Nucleus accumbens (tissue), 56 donors: ENCODE measurements around the gene POLD2.

ENCODE experiments used
- DNase-seq, 56 donors: peaks; one replicate each; lab custom pipeline; 2025; lab: John Stamatoyannopoulos, UW

The POLD2 gene

DNA sequence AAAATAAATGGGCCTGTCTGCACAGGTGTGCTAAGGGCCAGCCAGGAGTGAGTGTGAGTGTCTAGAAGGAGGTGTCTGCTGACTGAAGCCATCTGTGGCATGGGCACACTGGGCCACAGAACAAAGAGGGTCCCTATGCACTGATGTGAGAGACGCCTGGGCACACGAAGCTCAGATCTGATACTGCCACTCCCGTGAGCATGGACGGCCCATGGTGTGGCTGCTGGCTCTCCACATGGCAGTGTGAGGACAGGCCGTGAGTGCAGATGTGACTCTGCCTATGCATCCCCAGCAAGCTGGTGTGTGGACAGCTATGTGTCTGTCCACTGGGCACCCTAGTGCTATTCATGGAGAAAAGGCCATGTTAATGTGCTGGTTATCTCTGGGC, 30.6 kb upstream of the POLD2 start:
- DNase-seq = no peak

DNA sequence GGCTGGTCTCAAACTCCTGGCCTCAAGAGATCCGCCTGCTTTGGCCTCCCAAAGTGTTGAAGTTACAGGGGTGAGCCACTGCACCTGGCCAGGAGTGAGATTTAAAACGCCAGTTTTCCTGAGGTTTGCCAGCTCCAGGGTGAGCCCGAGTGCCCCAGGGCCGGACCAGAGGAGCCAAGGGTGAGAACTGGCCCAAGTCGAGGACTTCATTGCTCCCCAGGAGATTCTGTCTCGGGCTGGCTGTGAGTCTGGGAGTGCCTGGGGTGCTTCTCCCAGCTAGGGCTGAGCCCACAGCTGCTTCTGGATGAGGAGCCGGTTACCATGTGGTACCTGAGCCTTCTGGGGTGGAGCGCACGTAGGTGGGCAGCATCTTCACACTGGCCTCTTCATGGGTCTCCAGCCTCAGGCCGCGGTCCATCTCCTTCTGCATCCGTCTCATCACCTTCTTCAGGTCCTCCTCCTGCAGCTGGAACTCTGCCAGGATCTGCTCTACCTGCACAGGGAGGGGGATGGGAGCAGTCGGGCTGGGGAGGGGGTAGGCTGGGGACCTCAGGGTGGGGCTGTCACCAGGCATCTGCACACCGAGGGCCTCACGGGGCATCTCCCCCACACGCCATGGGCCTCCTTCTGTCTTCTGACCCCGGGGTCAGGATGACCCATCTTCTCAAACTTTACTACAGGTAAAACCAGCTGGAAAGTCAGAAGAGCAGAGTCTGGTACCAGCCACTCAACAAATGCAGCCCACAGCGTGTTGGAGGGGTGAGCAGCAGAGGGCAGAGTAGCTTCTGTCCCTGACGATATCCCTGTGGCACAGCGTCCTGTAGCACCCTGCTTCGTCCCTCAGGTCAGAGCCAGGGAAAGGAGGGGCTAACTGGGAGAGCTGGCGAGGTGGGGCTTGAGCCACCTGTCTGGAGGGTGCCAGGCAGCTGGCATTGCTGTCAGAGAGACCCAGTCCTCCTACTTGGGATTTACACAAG, 29.9 kb upstream of the POLD2 start:
- no peak for DNase-seq

DNA sequence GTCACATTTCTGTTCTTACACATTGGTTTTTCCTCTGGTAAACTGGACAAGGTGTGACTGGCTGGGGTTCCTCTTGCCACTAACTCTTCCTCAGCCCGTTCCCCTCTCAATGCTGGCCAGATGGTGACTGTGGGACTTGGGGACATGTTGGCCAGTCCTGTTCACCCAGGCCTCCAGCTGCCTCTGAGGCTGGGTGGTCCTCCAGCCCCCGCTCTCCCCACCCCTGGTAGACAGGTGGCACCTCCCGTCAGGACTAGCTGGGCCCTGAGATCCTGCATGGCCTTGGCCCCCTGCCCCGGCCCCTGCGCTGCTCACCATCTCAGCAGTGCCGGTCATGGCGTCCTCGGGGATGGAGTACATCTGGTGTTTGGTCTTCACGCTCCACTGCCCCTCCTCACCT, 28.6 kb upstream of the POLD2 start:
- DNase-seq = no peak

DNA sequence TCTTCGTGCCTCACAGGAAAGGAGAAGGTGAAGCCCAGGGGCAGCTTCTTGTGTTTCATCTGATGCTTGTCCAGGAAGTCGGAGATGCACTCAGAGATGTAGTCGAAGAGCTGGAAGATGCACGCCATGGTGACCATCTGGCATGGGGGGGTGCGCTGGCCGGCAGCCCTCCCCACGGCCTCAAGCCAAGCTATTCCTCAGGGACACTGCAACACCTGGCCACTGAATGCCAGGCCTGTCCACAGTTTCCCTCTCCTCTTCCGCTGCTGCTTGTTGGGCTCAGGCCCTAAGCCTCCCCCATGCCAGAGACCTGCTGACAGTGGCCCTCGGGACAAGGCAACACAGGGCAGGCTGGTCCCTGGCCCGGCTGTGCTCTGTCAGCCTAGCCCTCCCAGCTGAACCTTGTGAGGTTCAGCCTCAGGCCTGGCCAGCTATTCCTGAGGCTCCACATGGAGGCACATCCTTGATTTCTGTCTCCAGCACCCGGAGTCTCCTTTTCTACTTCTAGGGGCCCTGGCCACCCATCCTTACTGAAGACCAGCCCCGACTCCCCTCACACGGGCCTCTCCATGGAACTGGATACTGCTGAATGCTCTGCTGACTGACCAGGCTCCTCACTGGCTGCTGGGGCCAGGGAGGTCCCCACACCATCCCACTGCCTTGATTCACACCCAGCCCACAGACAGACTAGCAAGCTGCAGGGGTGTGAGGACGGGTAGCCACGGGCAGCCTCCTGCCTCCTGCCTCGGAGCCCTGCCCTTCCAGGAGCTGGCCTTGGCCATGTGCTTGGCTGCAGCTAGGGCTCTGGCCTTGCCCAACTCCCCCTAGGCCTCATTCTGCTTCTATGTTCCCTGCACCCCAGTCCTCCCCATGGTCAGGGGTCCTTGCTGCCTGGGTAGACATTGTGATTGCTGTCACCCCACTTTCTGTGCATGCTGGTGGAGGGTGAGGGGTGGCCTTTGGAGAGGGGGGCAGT, 27.9 kb upstream of the POLD2 start:
- no peak for DNase-seq

DNA sequence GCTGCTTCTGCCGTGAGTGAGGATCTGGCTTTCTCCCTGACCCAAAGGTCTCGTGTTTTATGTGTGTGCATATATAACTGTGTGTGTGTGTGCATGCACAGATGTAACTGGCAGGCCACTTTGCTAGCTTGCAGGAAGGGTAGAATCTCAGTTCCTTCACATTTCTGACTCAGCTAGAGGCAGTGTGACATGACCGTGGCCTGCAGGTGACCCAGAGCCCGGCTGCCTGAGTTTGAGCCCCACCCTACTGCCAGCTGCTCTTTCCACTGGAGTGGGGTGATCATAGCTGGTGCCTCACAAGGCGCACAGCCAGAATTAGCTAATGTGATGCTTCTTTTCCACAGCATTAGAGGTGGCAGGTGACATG, 27.1 kb upstream of the POLD2 start:
- DNase-seq = no peak

DNA sequence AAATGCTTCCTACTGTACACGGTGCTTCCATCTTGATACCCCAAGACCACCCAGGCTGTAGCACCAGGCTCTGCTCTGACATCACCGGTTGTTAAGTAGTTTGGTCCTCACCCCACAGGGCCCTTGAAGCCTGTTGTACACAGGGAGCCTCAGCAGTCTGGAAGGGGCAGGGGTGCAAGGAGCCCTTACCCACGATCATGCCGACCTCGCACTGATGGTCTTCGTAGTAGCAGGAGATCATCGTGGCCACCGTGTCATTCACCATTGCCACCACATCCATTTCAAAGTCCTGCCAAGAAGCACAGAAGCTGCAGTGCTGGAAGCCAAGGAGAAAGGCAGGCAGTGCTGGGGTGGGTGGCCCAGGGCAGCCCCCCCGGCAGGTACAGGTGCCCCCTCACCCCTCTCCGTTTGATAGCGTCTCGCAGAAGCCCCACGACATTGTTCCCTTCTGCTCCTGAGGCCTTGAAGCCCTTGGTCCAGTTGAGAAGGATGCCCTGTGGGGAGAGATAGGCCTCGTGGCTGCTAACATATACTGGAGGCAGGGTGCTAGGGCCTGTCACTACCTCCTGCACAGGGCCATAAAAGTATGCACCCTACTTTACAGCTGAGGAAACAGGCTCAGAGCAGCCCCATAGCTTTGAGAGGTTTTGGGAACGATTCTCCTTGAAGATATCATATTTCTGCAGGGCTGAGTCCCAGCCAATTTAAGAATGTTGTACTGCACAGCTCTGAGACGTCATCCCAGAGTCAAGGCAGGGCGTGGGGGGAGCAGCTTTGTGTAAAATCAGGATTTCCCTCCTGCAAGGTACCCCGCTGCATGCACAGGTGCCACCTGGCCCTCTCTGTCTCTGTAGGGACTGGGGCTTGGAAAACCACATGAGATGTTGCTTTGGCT, 26.5 kb upstream of the POLD2 start:
- no peak for DNase-seq

DNA sequence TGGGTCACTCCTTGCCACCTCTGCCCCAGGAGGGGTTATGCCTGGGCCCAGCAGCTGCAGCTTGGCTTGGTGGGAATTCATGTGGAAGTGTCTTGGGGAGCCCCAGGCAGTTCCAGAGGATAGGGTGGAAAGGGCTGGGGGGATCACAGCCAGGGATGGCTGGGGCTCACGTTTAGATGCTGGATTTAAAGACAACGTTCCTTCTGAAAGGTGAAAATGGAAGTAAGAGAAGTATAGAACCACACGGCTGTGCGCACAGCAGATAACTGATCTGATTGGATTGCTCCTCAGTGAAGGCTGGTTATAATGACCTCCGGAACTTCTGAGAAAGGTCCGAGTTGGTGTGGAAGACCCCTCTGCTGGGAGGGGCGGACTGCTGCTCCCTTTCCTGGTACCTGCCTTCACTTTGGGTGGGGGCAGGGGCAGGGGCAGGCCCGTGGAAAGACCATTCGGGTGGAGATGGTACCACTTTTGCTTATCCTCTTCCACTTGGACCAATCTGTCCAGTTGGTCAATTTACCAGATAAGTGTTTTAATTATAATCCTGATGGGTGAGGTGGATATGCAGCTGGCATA, 25.7 kb upstream of the POLD2 start:
- DNase-seq = no peak

DNA sequence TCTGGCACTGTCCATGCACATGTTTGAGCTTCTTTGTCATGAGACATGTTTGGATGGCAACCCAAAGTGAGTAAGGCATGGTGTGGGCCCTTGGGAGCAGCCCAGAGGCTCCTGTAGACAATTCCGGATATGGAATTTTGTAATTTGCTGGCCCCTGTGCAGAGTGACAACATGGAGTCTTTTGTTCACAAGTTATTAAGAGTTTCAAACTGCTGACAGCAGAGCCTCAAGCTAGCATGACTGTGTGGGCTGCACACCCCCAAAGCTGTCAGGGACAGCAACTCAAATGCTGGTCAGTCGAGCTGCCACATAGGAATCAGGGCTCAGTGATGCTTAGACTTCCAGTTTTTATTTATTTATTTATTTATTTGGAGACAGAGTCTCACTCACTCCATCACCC, 24.8 kb upstream of the POLD2 start:
- DNase-seq = no peak

DNA sequence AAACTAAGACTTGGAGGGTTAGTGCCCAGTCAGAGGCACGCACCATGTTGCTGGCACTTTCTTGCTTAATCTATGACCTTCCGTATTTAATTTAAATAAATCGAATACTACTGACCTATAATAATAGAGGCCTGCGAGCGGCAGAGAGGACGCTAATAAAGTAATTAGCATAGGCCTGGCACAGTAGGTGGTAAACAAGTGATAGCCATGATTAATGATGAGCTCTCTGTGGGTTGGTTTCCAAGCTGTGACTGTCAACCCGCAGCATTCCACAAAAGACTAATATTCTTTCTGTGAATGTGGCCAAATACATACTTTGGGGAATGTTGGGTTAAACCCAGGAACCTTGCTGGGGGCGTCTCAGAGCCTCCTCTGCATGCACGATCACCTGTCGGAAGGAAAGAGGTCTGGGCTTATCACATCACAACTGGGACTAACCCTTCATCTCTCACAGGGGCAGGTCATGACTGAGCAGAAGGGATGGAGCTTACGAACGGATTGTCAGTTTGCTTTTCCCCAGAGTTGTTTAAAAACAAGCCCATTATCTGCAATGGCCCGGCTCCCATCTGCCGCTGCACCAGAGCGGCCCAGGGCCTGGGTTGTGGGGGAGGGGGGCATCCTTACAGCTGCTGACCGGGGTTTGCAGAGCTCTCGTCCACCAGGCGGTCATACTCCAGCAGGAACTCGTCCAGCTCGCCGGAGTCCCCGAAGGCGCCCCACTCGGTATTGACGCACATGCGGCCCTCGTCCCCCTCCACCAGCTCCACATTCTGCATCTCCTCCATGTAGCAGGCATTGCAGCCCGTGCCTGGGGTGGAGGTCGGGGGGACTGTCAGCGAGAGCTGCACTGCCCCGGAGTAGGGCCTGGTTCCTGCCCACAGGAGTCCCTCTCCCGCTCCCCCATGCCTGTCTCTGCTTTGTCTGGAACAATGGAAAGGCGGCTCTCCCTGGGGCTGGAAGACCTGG, 24.0 kb upstream of the POLD2 start:
- DNase-seq = peak in 14 of 56 donors; percentile 6 to 51 (median 16)

DNA sequence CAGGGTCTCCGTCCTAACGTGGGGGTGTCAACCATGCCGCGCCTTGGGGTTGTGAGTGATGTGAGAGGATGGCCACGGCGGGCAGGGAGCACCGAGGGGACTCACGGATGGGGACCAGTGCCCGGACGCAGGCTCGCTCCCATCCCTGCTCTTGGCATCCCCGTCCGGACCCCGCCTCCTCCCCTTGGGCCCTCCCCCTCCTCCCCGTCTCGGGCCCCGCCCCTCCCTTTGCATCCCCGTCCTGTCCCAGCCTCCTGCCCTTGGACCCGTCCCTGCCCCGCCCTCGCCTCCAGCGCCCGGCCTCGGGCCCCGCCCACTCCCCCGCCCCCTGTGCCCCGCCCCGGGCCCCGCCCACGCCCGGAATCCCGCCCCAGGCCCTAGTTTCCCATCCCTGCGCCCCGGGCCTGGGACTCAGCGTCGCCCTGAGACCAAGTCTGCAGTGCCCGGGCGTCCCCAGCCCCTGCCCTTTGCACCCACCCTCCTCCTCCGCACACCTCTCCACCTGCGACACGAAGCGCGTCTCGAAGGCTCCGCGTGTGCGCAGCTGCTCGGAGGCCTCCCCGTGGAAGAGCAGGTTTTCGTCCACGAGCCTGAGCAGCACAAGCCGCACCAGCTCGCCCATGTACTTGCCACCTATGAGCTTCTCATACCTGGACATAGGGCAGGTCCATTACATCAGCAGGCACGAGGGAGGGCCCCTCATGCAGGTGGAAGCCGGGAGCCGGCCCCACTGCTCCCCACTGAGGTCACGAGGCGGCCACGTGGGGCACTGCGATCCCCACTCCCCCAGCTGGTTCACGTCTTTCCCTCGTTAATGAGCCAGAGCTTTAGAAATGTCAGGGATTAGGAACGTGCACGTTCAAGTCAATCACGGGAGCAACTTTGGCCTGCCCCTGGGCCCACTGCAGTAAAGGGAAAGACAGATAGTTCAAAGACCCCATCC, 22.9 kb upstream of the POLD2 start:
- peak in 47 of 56 donors; percentile 17 to 85 (median 60) for DNase-seq

DNA sequence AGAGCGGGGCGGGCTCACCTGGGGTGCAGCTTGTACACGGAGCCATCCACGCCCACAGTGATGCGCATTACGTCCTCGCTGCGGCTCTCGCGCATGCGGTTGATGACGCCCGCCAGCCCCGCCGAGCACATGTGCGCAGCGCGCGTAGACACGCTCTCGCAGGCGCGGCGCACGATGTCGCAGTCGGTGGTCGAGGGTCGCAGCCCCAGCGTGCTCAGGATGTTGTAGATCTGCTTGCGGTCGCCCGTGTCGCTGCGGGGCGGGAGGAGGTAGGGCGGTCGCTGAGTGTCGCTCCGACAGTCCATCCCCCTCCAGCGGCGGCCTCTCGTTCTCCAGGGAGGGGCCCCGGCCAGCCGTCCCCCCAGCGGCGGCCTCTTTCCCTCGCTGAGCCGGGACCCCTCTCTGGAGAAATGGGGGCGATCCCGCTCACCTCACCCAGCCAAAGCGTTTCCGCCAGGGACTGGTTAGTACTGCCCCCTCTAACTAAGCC, 22.2 kb upstream of the POLD2 start:
- peak in 26 of 56 donors; percentile 6 to 76 (median 36) for DNase-seq

DNA sequence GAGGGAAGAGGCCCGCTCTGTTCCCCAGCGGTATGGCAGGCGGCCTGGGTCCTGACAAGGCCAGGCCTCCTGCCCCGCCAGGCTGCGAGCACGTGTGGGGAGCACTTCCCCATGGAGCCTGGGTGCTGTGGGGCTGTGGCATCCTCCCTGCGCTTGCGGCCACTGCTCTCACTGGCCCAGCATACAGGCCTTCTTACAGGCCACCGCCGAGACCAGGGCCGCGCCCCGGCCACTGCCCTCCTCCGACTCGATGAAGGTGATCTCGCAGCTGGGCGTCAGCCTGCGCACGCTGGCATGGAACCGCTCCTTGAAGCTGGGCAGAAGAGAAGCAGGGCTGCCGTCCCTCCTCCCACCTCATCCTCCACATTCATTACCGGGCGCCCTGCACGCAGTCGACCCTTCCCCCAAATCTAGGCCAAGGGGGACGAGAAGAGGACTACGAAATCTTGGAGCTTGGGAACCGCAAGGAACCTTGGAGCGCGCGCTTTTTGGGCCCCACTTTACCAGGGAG, 21.7 kb upstream of the POLD2 start:
- peak in 1 of 56 donors; percentile 29 for DNase-seq

DNA sequence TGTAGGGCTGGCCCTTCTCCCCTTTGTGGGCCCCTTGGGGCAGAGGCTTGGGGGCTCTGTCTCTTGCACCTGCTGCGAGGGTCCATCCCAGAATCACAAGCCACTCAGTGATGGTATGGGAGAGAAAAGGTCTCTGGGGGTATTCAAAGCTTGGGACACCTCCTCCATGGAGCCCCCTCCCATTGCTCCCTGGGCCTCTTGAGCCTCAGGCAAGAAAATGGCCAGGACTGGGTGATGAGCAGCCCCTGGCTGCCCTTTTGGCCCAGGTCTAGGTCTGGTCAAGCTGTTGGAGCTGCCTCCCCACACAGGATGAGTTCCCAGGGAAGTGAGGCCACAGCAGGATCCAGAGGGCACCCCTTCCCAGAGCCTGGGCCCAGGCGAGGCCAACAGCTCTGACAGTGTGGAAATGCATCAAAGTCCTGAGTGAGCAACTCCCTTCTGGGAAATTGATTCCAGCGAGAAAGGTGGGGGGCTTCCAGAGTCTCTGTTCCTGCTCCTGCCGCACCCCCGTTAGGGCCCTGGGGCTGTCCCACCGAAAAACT, 21.1 kb upstream of the POLD2 start:
- DNase-seq = no peak

DNA sequence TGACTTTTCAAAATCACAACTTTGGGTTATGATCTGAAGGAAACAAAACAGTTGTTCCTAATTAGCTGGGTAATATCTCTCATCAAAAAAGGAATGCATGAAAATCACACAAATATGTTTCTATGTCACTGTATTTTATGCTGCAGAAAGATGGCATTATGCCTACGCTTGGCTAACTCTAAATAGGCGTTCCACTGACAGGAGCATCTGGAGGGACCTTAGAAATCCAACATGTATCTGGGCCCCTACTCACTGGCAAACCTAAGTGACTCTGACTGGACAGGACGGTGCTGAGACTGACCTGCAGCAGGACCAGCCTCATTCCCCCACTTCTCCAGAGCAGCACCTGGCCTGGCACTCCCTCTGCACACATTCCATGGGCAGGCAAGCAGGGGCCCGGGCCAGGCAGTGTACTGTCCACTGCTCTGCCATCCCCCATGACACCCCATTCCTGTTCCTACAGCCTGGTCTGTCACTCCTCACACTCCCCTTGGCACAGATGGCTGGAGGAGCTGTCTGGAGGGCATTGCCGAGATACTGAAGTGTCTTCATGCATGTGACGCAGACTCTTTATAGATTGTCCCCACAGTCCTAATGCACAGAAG, 20.4 kb upstream of the POLD2 start:
- no peak for DNase-seq

DNA sequence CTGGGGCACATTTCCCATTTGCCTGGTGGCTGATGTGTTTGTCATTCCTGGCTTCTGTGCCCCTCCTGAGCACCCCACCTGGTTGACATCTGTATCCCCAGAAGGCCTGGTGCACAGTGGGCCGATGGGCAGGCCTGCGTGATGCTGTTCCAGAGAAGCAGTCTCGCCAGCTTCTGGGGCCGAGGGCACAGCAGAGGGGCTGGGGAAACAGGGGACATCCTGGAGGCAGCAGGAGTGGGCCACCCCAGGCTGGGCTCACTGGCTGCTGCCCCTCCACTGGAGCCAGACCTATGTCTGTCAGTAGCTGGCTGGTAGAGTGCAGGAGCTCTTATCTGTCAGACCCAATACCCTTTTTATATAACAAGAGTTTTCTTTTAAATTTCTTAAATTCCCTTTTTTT, 18.7 kb upstream of the POLD2 start:
- DNase-seq = no peak

DNA sequence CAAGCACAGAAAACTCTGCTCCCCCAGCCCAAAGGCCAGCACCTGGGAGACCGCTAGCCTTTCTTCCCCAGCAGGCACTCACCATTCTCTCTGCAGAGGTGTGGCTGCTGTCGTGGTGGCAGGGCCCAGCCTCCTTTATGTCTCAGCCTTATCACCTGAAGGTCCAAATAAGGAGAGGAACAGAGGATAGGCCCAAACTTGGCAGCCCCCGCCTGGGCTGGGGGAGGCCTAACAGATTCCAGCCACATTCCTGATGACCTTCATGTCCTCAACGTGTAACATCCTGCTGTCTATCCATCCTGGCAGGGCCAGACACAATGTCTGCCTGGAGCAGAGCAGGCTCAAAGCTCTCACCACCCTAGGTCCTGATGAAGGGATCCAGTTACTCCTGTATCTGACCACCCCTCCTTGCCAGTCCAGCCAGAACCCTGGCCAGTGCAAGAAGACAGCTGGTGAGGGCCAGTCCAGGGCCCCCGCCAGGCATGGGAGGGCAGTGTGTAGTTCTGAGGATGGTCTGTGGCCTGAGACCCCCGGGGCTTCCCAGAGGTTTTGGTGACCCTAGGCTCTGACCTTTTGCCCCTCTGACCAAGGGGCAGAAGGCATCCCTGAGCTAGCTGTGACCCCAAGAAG, 18.0 kb upstream of the POLD2 start, which contains the start of gene MYL7:
Gene MYL7, minus strand, starts transcription at position 112 of the 630 bp plus-strand sequence. Its CDS starts 27 bp downstream, at position 85.
- DNase-seq = no peak
